H1 (cell line): ENCODE measurements around the gene C19orf73. TPM values are rescaled to one million over a fixed set of nuclear protein-coding genes. Genes with fewer than 3 reads are reported as not detected.

Source experiments
- CBX5 ChIP-seq: fragments of 300-800, 300-1000 bp; sonication (generic); IDR thresholded peaks from 2 replicates; pipeline ENCODE4 v1.7.1; 2016; ENCODE audit warnings: antibody characterized with exemption, low read length, low read depth
- CBX8 ChIP-seq: fragments of 300-800, 300-1000 bp; sonication (generic); IDR thresholded peaks from 2 replicates; pipeline ENCODE4 v1.7.1; 2016; ENCODE audit warnings: low read depth, low read length, borderline replicate concordance
- CHD1 ChIP-seq: IDR thresholded peaks from 2 replicates; pipeline ENCODE4 v1.6.1; 2012; ENCODE audit warnings: low read depth, low read length, improper control_type of control experiment
- CREB1 ChIP-seq: IDR thresholded peaks from 2 replicates; pipeline ENCODE4 v1.6.1; 2012; ENCODE audit warnings: inconsistent platforms
- CTBP2 ChIP-seq: IDR thresholded peaks from 2 replicates; pipeline ENCODE4 v1.7.0; 2011; ENCODE audit warnings: borderline replicate concordance, mild to moderate bottlenecking, moderate library complexity, mixed read lengths, low read length; ENCODE audit not compliant: insufficient read depth, insufficient read length
- EP300 ChIP-seq, 2 experiments: IDR thresholded peaks; 1 replicate in 1 of 2; 2 replicates in 1 of 2; pipeline ENCODE4 v1.6.1; 2011 to 2012; ENCODE audit warnings: low read depth in 2 of 2, low read length in 2 of 2, mild to moderate bottlenecking in 2 of 2, borderline replicate concordance in 1 of 2, inconsistent platforms in 1 of 2, moderate library complexity in 1 of 2
- EZH2 ChIP-seq: fragments of 200-600 bp; sonication (generic); IDR thresholded peaks from 2 replicates; pipeline ENCODE4 v1.7.1; 2012; ENCODE audit warnings: low read depth, mild to moderate bottlenecking, moderate library complexity, low read length, inconsistent platforms; ENCODE audit not compliant: severe bottlenecking
- MAFK ChIP-seq: IDR thresholded peaks from 2 replicates; pipeline ENCODE4 v1.6.1; 2012; ENCODE audit warnings: low read depth, mild to moderate bottlenecking, improper control_type of control experiment, low read length
- NANOG ChIP-seq: IDR thresholded peaks from 2 replicates; pipeline ENCODE4 v1.6.1; 2011; ENCODE audit warnings: low read length, low read depth, mild to moderate bottlenecking, inconsistent platforms; ENCODE audit not compliant: insufficient read depth, poor library complexity, severe bottlenecking
- RFX5 ChIP-seq: IDR thresholded peaks from 2 replicates; pipeline ENCODE4 v1.6.1; 2011; ENCODE audit warnings: low read depth, low read length, improper control_type of control experiment, borderline replicate concordance
- SAP30 ChIP-seq: fragments of 300-600 bp; sonication (generic); IDR thresholded peaks from 2 replicates; pipeline ENCODE4 v1.7.1; 2012; ENCODE audit warnings: low read length, moderate library complexity, mild to moderate bottlenecking, inconsistent platforms; ENCODE audit not compliant: insufficient read depth, insufficient replicate concordance
- TAF1 ChIP-seq: IDR thresholded peaks from 2 replicates; pipeline ENCODE4 v1.6.1; 2011; ENCODE audit warnings: mild to moderate bottlenecking, low read depth, low read length
- TAF7 ChIP-seq: optimal IDR thresholded peaks from 2 replicates; pipeline ENCODE3; 2011; ENCODE audit warnings: low read depth, mild to moderate bottlenecking, inconsistent platforms, low read length, moderate library complexity, borderline replicate concordance
- YY1 ChIP-seq: IDR thresholded peaks from 2 replicates; pipeline ENCODE4 v1.6.1; 2011; ENCODE audit warnings: low read depth, mild to moderate bottlenecking, low read length
- polyA plus RNA-seq, 7 experiments: library from polyadenylated mRNA; depleted of rRNA in 3 of 7; stranded (reverse) in 5 of 7; unstranded in 2 of 7; fragments of >200 nt in 5 of 7; fragments of 200-250 nt in 2 of 7; gene quantifications; 1 replicate in 5 of 7; 2 replicates in 1 of 7; 4 replicates in 1 of 7; pipeline versions ENCODE4 v1.2.1 to v1.2.3, GENCODE V29; 2011 to 2013; ENCODE audit warnings: missing spikeins in 2 of 7, mixed read lengths in 2 of 7
- total RNA-seq: library from RNA; stranded (reverse); fragmentation: NEBNext Ultra II Directional; extraction: Animal tissue kit (Norgen Biotek cat#: 25700); gene quantifications from 2 replicates; pipeline ENCODE4 v1.2.1, GENCODE V29; 2021
- TF ChIP-seq, protein P1 (sequence below): IDR thresholded peaks from 2 replicates; pipeline ENCODE4 v1.6.1; 2012; ENCODE audit warnings: inconsistent platforms
- TF ChIP-seq, protein P2 (sequence below), 3 experiments: IDR thresholded peaks; 1 replicate in 2 of 3; 2 replicates in 1 of 3; pipeline versions ENCODE4 v1.5.1 to v1.6.1; 2011; ENCODE audit warnings: low read length in 3 of 3, mild to moderate bottlenecking in 3 of 3, inconsistent platforms in 2 of 3, low read depth in 1 of 3, moderate library complexity in 1 of 3; ENCODE audit not compliant: insufficient read depth in 1 of 3; ENCODE audit errors: control extremely low read depth in 1 of 3
- TF ChIP-seq, protein P3 (sequence below): IDR thresholded peaks from 2 replicates; pipeline ENCODE4 v1.6.1; 2011; ENCODE audit warnings: low read length, improper control_type of control experiment

C19orf73 gene
- total and polyA plus RNA-seq, 2 of the 8 experiments (the other 6 are each of a cell fraction or from before 2014, with no cell fraction given): 2.5 to 4.6 TPM

DNA sequence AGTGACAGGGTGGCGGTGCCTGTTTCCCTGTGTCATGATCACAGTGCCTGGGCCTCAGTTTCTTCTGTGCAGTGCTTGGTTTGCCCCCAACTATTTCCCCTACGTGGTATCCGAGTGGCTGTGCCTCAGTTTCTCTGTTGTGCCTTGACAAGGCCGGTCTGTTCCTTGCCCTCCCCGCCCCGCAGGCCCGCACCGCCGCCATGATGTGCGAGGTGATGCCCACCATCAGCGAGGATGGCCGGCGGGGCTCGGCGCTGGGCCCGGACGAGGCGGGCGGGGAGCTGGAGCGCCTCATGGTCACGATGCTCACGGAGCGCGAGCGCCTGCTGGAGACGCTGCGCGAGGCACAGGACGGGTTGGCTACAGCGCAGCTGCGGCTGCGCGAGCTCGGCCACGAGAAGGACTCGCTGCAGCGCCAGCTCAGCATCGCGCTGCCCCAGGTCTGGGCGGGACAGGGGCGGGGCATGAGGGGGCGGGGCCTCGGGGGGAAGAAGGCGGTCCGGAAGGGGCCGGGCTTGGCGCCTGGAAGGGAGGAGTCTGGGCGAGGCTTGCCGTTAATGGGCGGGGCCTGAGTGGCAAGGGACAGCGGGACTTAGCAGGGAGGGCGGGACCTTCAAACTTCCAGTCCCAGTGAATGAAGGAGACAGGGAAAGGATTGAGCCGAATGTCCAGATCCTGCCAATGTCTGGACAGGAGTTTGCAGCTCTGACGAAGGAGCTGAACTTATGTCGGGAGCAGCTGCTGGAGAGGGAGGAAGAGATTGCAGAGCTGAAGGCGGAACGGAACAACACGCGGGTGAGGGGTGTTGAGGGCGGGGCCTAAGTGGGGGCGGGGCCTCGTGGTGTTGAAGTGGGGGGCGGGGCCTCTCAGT is 9.0 kb upstream of the C19orf73 start (continued):
- TF ChIP-seq TAF7 (peak; percentile 39), TAF1 (peak; percentile 72), NANOG (no peak), EZH2 (no peak), CREB1 (no peak), SAP30 (no peak), EP300 (IDR thresholded peaks at IDR 0.05; ENCODE audit: borderline replicate concordance in 1 of 2, low read depth in 2 of 2, low read length in 2 of 2) (no peak), YY1 (peak; percentile 86), CHD1 (no peak), CBX8 (no peak), CBX5 (no peak), CTBP2 (no peak), RFX5 (no peak), MAFK (no peak)
- TF ChIP-seq, protein P1, sequence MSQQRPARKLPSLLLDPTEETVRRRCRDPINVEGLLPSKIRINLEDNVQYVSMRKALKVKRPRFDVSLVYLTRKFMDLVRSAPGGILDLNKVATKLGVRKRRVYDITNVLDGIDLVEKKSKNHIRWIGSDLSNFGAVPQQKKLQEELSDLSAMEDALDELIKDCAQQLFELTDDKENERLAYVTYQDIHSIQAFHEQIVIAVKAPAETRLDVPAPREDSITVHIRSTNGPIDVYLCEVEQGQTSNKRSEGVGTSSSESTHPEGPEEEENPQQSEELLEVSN: peak; percentile 97
- TF ChIP-seq, protein P2, sequence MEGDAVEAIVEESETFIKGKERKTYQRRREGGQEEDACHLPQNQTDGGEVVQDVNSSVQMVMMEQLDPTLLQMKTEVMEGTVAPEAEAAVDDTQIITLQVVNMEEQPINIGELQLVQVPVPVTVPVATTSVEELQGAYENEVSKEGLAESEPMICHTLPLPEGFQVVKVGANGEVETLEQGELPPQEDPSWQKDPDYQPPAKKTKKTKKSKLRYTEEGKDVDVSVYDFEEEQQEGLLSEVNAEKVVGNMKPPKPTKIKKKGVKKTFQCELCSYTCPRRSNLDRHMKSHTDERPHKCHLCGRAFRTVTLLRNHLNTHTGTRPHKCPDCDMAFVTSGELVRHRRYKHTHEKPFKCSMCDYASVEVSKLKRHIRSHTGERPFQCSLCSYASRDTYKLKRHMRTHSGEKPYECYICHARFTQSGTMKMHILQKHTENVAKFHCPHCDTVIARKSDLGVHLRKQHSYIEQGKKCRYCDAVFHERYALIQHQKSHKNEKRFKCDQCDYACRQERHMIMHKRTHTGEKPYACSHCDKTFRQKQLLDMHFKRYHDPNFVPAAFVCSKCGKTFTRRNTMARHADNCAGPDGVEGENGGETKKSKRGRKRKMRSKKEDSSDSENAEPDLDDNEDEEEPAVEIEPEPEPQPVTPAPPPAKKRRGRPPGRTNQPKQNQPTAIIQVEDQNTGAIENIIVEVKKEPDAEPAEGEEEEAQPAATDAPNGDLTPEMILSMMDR (IDR thresholded peaks at IDR 0.05; ENCODE audit: control extremely low read depth in 1 of 3, insufficient read depth in 1 of 3, low read depth in 1 of 3, low read length in 3 of 3): peak in 1 of 3 experiments; percentile 1; a peak in 1 of 4 replicates
- TF ChIP-seq, protein P3, sequence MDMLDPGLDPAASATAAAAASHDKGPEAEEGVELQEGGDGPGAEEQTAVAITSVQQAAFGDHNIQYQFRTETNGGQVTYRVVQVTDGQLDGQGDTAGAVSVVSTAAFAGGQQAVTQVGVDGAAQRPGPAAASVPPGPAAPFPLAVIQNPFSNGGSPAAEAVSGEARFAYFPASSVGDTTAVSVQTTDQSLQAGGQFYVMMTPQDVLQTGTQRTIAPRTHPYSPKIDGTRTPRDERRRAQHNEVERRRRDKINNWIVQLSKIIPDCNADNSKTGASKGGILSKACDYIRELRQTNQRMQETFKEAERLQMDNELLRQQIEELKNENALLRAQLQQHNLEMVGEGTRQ: no peak
